ENCODE measurements around the gene KRTAP5-7.

- TF ChIP-seq CTCF (IDR thresholded peaks at IDR 0.05; ENCODE audit: poor library complexity, severe bottlenecking) (no peak), EZH2 (IDR thresholded peaks at IDR 0.05; ENCODE audit: borderline replicate concordance, insufficient read depth, low read length, poor library complexity, severe bottlenecking) (no peak), RAD21 (conservative IDR thresholded peaks at IDR 0.05) (no peak), POLR2AphosphoS5 (IDR thresholded peaks at IDR 0.05) (no peak), EP300 (conservative IDR thresholded peaks at IDR 0.05; ENCODE audit: poor library complexity, severe bottlenecking) (no peak), TAF1 (IDR thresholded peaks at IDR 0.05; ENCODE audit: low read depth) (no peak), REST (IDR thresholded peaks at IDR 0.05; ENCODE audit: borderline replicate concordance) (no peak), SMC3 (conservative IDR thresholded peaks at IDR 0.05; ENCODE audit: poor library complexity) (no peak)
Observed at GRCh38 chr11:71519546-71519945, 7.5 kb upstream of the KRTAP5-7 start.

All from neural cell (in vitro differentiated cells).